CD4-positive, alpha-beta T cell treated with Interleukin-2 at 100 ng/mL for 4 hours (primary cell): ENCODE data around the gene UBE2K.
"Not testable (repeated sequence)": the region's sequence is repeated elsewhere in the genome, so short reads cannot be mapped to it uniquely, and the experiment has no call there.

Source experiments
- DNase-seq: peaks from one replicate; pipeline ENCODE4 v3.0.0-alpha.2; 2020; ENCODE audit warnings: low spot score

The UBE2K gene

DNA sequence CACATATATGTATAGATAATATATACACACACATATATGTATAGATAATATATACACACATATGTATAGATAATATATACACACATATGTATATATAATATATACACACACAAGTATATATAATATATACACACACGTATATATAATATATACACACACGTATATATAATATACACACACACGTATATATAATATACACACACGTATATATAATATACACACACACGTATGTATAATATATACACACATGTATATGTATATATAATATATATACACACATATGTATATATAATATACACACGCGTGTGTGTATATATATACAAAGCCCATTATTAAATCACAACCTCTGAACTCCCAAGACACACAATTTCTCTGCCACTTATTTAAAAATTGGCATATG is 8.0 kb upstream of the UBE2K start:
- DNase-seq: no peak

DNA sequence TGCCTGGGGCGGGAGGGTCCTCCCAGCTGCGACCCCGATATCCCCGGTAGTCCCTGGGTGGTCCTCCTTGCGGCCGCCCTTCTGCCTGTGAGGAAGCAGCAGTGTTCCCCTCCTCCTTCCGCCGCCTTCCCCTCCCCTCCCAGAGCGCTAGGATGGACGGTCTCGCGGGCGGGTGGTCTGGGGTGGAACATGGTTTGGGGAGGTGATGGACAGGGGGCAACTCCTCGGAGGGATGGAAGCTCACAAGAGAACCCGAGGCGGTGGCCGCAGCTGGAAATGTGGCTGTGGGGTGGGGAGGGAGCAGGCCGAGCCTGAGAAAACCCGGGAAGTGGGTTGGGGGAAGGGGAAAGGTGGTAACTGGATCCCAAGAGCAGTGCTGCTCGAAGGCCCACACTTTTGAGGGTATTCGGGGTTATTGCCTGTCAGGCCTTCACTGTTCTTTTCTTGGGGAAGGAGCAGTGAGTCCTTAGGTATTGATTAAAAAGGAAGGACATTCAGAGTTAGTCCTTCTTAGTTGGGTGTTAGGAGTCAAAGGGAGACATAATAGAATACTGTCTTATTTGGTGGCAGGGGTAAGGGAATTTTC is 581 bp downstream of the UBE2K start:
- DNase-seq: no peak

DNA sequence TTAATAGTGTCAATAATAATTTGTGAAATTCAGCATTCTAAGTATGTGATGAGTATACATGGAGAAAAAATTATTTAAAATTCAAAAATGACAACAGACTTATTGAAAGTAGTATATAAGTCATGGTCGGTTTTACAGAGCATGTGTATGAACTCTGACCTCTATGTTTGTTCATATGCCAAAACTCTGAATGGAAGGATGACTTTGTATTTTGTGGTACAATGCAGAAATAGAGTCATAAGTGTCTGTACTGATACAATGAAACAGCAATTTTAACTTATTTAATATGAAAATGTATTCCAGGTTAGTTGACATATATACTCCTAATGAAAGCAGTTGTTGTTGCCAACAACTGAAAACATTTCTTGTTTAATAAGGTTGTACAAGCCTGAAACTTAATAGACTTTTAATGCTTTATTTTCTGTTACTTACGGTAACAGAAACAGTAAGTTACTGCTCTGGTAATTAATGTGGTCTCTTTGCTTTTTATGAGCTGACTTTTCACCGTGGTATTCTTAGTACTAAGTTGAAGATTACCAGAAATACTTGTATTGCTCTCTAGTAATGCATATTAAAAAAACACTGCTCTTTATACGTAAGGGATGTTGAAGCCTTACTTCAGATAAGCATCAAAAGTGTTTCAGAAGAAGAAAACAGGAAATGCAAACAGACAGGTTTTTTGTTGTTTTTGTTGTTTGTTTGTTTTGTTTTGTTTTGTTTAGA is 1.9 kb downstream of the UBE2K start:
- DNase-seq: peak; percentile 54

DNA sequence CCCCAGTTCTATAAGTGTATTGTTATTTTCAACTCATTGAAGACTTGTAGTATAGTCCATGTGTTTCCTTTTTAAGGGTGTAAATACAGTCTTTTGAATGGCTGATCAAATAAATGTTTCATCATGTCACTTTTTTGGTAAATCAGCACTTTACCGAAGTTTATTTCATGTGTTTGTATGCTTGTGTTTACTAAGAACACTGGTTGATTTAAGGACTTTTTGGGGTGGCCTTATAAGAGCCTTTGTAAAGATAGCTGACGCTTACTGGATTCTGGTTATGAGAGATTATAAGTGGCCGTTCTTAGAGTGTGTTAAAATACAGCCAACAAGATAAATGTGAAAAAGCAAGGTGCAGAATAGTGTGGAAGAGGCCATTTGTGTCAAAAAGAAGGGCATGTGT is 2.6 kb downstream of the UBE2K start:
- DNase-seq: no peak

GRCh38 chr4:39702716-39703115 is 4.8 kb downstream of the UBE2K start:
- no peak for DNase-seq

- DNase-seq: not testable (repeated sequence)
These were observed 6.9 kb downstream of the UBE2K start for GRCh38 chr4:39704789-39705188.

GRCh38 chr4:39706334-39706733 is 8.4 kb downstream of the UBE2K start:
- no peak for DNase-seq

- DNase-seq: no peak
These were observed 9.0 kb downstream of the UBE2K start for GRCh38 chr4:39706741-39707511.

GRCh38 chr4:39710098-39710896 is 12.4 kb downstream of the UBE2K start:
- no peak for DNase-seq

- no peak for DNase-seq
These were observed 15.1 kb downstream of the UBE2K start for GRCh38 chr4:39712819-39713607.

- no peak for DNase-seq
These were observed 15.8 kb downstream of the UBE2K start for GRCh38 chr4:39713691-39714090.

DNA sequence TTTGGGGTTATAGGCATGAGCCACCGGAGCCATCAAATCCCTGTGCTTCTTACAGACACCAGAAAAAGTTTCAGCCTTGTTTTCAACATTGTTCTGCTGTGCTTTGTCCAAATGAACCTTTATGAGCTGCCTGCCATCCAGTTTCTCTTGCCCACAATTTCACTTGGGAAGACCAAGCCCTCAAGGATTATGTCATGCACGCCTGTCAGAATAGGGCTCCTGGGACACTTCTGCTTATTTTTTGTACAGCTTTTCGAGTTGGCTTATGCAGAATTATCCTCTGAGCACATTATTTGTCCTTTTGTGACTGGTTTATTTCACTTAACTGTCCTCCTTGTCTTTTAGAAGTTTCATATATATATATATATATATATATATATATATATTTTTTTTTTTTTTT is 16.2 kb downstream of the UBE2K start:
- no peak for DNase-seq

DNA sequence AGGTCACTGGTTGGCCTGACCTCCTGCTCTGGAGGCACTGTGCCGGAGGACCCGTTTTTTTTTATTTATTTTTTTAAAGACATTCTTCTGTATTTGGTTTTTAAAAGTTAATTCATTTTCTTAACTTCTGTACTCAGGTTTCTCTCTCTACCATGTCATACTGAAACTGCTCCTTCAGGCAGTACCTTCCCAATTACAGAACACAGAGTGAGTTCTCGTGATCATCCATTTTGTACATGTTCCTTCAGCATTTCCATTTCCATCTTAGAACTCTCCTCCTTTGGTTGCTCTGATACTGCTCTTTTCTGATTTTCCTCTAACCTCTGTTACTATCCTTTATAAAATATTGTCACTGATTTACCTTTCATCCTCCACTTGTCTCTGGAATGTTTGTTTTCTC is 17.9 kb downstream of the UBE2K start:
- DNase-seq: no peak

- DNase-seq: no peak
These were observed 18.4 kb downstream of the UBE2K start for GRCh38 chr4:39716356-39716755.

- DNase-seq: not testable (repeated sequence)
These were observed 19.8 kb downstream of the UBE2K start for GRCh38 chr4:39717743-39718142.

- DNase-seq: peak; percentile 9
These were observed 20.7 kb downstream of the UBE2K start for GRCh38 chr4:39718366-39719323.

GRCh38 chr4:39719804-39720580 is 22.1 kb downstream of the UBE2K start:
- no peak for DNase-seq

- not testable (repeated sequence) for DNase-seq
These were observed 23.3 kb downstream of the UBE2K start for GRCh38 chr4:39721273-39721672.

- no peak for DNase-seq
These were observed 23.9 kb downstream of the UBE2K start for GRCh38 chr4:39721788-39722187.

GRCh38 chr4:39729557-39729956 is 31.6 kb downstream of the UBE2K start:
- DNase-seq: no peak
